Sigmoid colon (tissue), 4 donors: Measurements from ENCODE around the gene GSTCD.

ENCODE experiments used
- POLR2A ChIP-seq, 2 donors: fragments of 450-650 bp; IDR thresholded peaks; one replicate each; pipeline ENCODE4 v1.6.1; 2016; ENCODE audit warnings: antibody characterized with exemption in 2 of 2, mild to moderate bottlenecking in 2 of 2, moderate library complexity in 2 of 2
- POLR2AphosphoS5 ChIP-seq, 4 donors: sonication (generic); formaldehyde crosslinking; IDR thresholded peaks; one replicate each; pipeline ENCODE4 v1.6.1; 2017; ENCODE audit warnings: antibody characterized with exemption in 4 of 4
- TF ChIP-seq, protein P1 (sequence below), 4 experiments: fragments of 450-650 bp in 3 of 4; fragments of 200-600 bp in 1 of 4; IDR thresholded peaks; one replicate each; pipeline ENCODE4 v1.5.1; 2016 to 2019; ENCODE audit warnings: antibody characterized with exemption in 4 of 4, mild to moderate bottlenecking in 3 of 4, moderate library complexity in 2 of 4

DNA sequence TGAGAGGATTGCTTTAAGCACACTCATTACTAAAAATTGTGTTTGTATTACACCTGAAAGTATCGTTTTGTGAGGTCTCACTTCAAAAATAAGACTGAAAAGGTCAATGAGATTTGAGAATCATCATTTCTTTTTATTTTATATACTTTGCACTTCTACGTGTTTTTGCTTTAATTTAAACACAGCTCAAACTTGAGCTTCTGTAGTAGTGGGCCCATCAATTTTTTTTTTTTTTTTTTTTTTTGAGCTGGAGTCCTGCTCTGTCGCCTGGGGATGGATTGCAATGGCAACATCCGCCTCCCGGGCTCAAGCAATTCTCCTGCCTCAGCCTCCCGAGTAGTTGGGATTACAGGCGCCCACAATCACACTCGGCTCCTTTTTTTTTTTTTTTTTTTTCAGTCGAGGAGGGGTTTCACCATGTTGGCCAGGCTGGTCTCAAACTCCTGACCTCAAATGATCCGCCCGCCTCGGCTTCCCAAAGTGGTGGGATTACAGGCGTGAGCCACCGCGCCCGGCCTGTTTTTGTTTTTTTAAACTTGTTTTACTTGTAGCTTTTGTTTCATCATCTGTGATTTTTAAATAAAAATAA lies 1.5 kb downstream of the GSTCD start:
- TF ChIP-seq, protein P1, sequence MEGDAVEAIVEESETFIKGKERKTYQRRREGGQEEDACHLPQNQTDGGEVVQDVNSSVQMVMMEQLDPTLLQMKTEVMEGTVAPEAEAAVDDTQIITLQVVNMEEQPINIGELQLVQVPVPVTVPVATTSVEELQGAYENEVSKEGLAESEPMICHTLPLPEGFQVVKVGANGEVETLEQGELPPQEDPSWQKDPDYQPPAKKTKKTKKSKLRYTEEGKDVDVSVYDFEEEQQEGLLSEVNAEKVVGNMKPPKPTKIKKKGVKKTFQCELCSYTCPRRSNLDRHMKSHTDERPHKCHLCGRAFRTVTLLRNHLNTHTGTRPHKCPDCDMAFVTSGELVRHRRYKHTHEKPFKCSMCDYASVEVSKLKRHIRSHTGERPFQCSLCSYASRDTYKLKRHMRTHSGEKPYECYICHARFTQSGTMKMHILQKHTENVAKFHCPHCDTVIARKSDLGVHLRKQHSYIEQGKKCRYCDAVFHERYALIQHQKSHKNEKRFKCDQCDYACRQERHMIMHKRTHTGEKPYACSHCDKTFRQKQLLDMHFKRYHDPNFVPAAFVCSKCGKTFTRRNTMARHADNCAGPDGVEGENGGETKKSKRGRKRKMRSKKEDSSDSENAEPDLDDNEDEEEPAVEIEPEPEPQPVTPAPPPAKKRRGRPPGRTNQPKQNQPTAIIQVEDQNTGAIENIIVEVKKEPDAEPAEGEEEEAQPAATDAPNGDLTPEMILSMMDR (IDR thresholded peaks at IDR 0.05) = no peak
- TF ChIP-seq POLR2A (IDR thresholded peaks at IDR 0.05) (no peak), POLR2AphosphoS5 (IDR thresholded peaks at IDR 0.05) (no peak)
